Activated T-cell treated with anti-CD3 and anti-CD28 coated beads, Interleukin-2, amount 50 U/mL, for 4 hours (primary cell): ENCODE data around the gene PUSL1. TPM values are rescaled to one million over a fixed set of nuclear protein-coding genes. Genes with fewer than 3 reads are reported as not detected.

ENCODE experiments used
- ATAC-seq, 2 donors: fragments of 200-7000 bp; cut with Tn5 transposase; one replicate each; pipeline ENCODE4 v1.10.0; 2021
- DNase-seq: peaks from one replicate; pipeline ENCODE4 v3.0.0-alpha.2; 2020
- H3K27me3 Mint-ChIP-seq: one replicate; pipeline ENCODE4 v1.8.0; 2021; ENCODE audit warnings: low read depth, mixed read lengths
- H3K36me3 Mint-ChIP-seq: one replicate; pipeline ENCODE4 v1.8.0; 2022; ENCODE audit warnings: mixed read lengths; ENCODE audit not compliant: insufficient read depth
- H3K4me1 Mint-ChIP-seq: one replicate; pipeline ENCODE4 v1.8.0; 2021; ENCODE audit warnings: low read depth, mixed read lengths
- H3K4me3 Mint-ChIP-seq: one replicate; pipeline ENCODE4 v1.8.0; 2021; ENCODE audit warnings: mild to moderate bottlenecking, moderate library complexity, mixed read lengths
- H3K9me3 Mint-ChIP-seq: one replicate; pipeline ENCODE4 v1.8.0; 2021; ENCODE audit warnings: mixed read lengths
- total RNA-seq, 3 donors: library from RNA; stranded (reverse); gene quantifications; one replicate each; pipeline ENCODE4 v1.2.1, GENCODE V29; 2021

Gene PUSL1
- total RNA-seq, 3 donors from 2014 or later, result 38.9 to 40.7 (median 39.5) TPM

- DNase-seq, result no peak
- H3K4me1 Mint-ChIP-seq, result peaks cover 31% of the 10 kb centered on the region
- H3K4me3 Mint-ChIP-seq, result peak overlapping the region; percentile 81
- peaks cover 9% of the 10 kb centered on the region for H3K27me3 Mint-ChIP-seq
- no peaks in the 10 kb centered on the region for H3K36me3 Mint-ChIP-seq
- no peaks in the 10 kb centered on the region for H3K9me3 Mint-ChIP-seq
- ATAC-seq, result no peak
Measured at GRCh38 chr1:1347663-1348419, 39.4 kb downstream of the PUSL1 start.

- ATAC-seq (peak; percentile 39 to 41), DNase-seq (no peak)
- peaks cover 33% of the 10 kb centered on the region for H3K4me1 Mint-ChIP-seq
Measured at GRCh38 chr1:1348420-1349255, 40.2 kb downstream of the PUSL1 start.

GRCh38 chr1:1349256-1350012 lies 41.0 kb downstream of the PUSL1 start, which contains the start of gene DVL1:
Gene DVL1, minus strand, starts transcription at chr1:1349418. Its CDS starts 353 bp downstream, at chr1:1349065.
- Mint-ChIP-seq H3K4me3 (peak within 1 kb of the TSS; percentile 81), H3K9me3 (no peaks in the 10 kb centered on the region)
- DNase-seq, result peak; percentile 69

More at GRCh38 chr1:1348420-1349255, 40.2 kb downstream of the PUSL1 start:
- Mint-ChIP-seq H3K9me3 (no peaks in the 10 kb centered on the region), H3K4me3 (peak overlapping the region; percentile 81), H3K36me3 (no peaks in the 10 kb centered on the region), H3K27me3 (peaks cover 14% of the 10 kb centered on the region)

GRCh38 chr1:1351511-1352427 lies 43.4 kb downstream of the PUSL1 start:
- DNase-seq (no peak), ATAC-seq (no peak)
- Mint-ChIP-seq H3K27me3 (peaks cover 19% of the 10 kb centered on the region), H3K36me3 (no peaks in the 10 kb centered on the region), H3K4me1 (peaks cover 21% of the 10 kb centered on the region), H3K9me3 (no peaks in the 10 kb centered on the region), H3K4me3 (peak overlapping the region; percentile 56)

More at GRCh38 chr1:1349256-1350012, 41.0 kb downstream of the PUSL1 start, which contains the start of gene DVL1:
- peak; percentile 81 to 83 for ATAC-seq
- Mint-ChIP-seq H3K4me1 (peaks cover 34% of the 10 kb centered on the region), H3K36me3 (no peaks in the 10 kb centered on the region), H3K27me3 (peaks cover 18% of the 10 kb centered on the region)

GRCh38 chr1:1352786-1353388 lies 44.5 kb downstream of the PUSL1 start:
- DNase-seq (no peak), ATAC-seq (no peak)
- Mint-ChIP-seq H3K4me1 (peaks cover 11% of the 10 kb centered on the region), H3K4me3 (peak overlapping the region; percentile 56), H3K27me3 (peaks cover 30% of the 10 kb centered on the region), H3K9me3 (no peaks in the 10 kb centered on the region), H3K36me3 (no peaks in the 10 kb centered on the region)

- H3K36me3 Mint-ChIP-seq, result no peaks in the 10 kb centered on the region
- no peak overlapping the region for H3K4me3 Mint-ChIP-seq
- no peaks in the 10 kb centered on the region for H3K9me3 Mint-ChIP-seq
- peaks cover 11% of the 10 kb centered on the region for H3K4me1 Mint-ChIP-seq
- no peak for ATAC-seq
- DNase-seq, result no peak
- peaks cover 35% of the 10 kb centered on the region for H3K27me3 Mint-ChIP-seq
Measured at GRCh38 chr1:1353389-1354151, 45.2 kb downstream of the PUSL1 start.

GRCh38 chr1:1354271-1355247 lies 46.2 kb downstream of the PUSL1 start:
- ATAC-seq, result peak; percentile 19 to 27
- peaks cover 35% of the 10 kb centered on the region for H3K27me3 Mint-ChIP-seq
- H3K4me3 Mint-ChIP-seq, result no peak overlapping the region
- H3K36me3 Mint-ChIP-seq, result no peaks in the 10 kb centered on the region
- no peaks in the 10 kb centered on the region for H3K9me3 Mint-ChIP-seq
- H3K4me1 Mint-ChIP-seq, result peaks cover 18% of the 10 kb centered on the region
- DNase-seq, result no peak

GRCh38 chr1:1355416-1355815 lies 47.0 kb downstream of the PUSL1 start:
- no peak overlapping the region for H3K4me3 Mint-ChIP-seq
- peaks cover 35% of the 10 kb centered on the region for H3K27me3 Mint-ChIP-seq
- no peaks in the 10 kb centered on the region for H3K36me3 Mint-ChIP-seq
- H3K9me3 Mint-ChIP-seq, result no peaks in the 10 kb centered on the region
- DNase-seq (no peak), ATAC-seq (peak in 1 of 2 donors; percentile 23)
- H3K4me1 Mint-ChIP-seq, result peaks cover 18% of the 10 kb centered on the region

- no peak for ATAC-seq
Measured at GRCh38 chr1:1356166-1356795, 47.9 kb downstream of the PUSL1 start.

GRCh38 chr1:1356796-1357401 lies 48.5 kb downstream of the PUSL1 start:
- H3K9me3 Mint-ChIP-seq, result no peaks in the 10 kb centered on the region
- H3K27me3 Mint-ChIP-seq, result peaks cover 40% of the 10 kb centered on the region
- no peaks in the 10 kb centered on the region for H3K36me3 Mint-ChIP-seq
- peaks cover 18% of the 10 kb centered on the region for H3K4me1 Mint-ChIP-seq
- H3K4me3 Mint-ChIP-seq, result no peak overlapping the region
- DNase-seq (no peak), ATAC-seq (no peak)

More at GRCh38 chr1:1356166-1356795, 47.9 kb downstream of the PUSL1 start:
- no peak overlapping the region for H3K4me3 Mint-ChIP-seq
- H3K27me3 Mint-ChIP-seq, result peaks cover 40% of the 10 kb centered on the region
- no peaks in the 10 kb centered on the region for H3K9me3 Mint-ChIP-seq
- peaks cover 18% of the 10 kb centered on the region for H3K4me1 Mint-ChIP-seq
- H3K36me3 Mint-ChIP-seq, result no peaks in the 10 kb centered on the region
- no peak for DNase-seq

GRCh38 chr1:1357871-1358432 lies 49.6 kb downstream of the PUSL1 start:
- no peaks in the 10 kb centered on the region for H3K36me3 Mint-ChIP-seq
- peaks cover 9% of the 10 kb centered on the region for H3K4me1 Mint-ChIP-seq
- no peaks in the 10 kb centered on the region for H3K9me3 Mint-ChIP-seq
- H3K27me3 Mint-ChIP-seq, result peaks cover 30% of the 10 kb centered on the region
- no peak overlapping the region for H3K4me3 Mint-ChIP-seq
- ATAC-seq (no peak), DNase-seq (no peak)
